Thyroid gland (tissue), 4 donors: ENCODE measurements around the gene OSBPL6. TPM values are rescaled to one million over a fixed set of nuclear protein-coding genes. Genes with fewer than 3 reads are reported as not detected.

ENCODE experiments used
- DNase-seq, 2 donors: peaks; one replicate each; pipeline ENCODE4 v3.0.0-alpha.2; 2019
- H3K27ac ChIP-seq, 3 donors: fragments of 200-600 bp; sonication (generic); 1 replicate in 2 of 3; 2 replicates in 1 of 3; pipeline ENCODE4 v1.5.1; 2016 to 2019; ENCODE audit warnings: mild to moderate bottlenecking in 1 of 3, moderate library complexity in 1 of 3
- H3K27me3 ChIP-seq: fragments of 200-600 bp; sonication (generic); one replicate; pipeline ENCODE4 v1.5.1; 2019
- H3K36me3 ChIP-seq, 2 donors: fragments of 200-600 bp; sonication (generic); one replicate each; pipeline ENCODE4 v1.5.1; 2016 to 2019
- H3K4me1 ChIP-seq, 2 donors: fragments of 200-600 bp; sonication (generic); one replicate each; pipeline ENCODE4 v1.5.1; 2017 to 2019
- H3K4me3 ChIP-seq, 3 donors: fragments of 200-600 bp; sonication (generic); replicated peaks in 1 of 3; 1 replicate in 2 of 3; 2 replicates in 1 of 3; pipeline ENCODE4 v1.5.1; 2016; ENCODE audit warnings: mild to moderate bottlenecking in 1 of 3
- H3K9me3 ChIP-seq: fragments of 200-600 bp; sonication (generic); one replicate; pipeline ENCODE4 v1.5.1; 2017
- CTCF ChIP-seq, 6 experiments: fragments of 200-600 bp in 3 of 6; fragments of 450-650 bp in 3 of 6; sonication (generic) in 3 of 6; IDR thresholded peaks; one replicate each; pipeline ENCODE4 v1.5.1; 2016 to 2019; ENCODE audit warnings: antibody characterized with exemption in 6 of 6, mild to moderate bottlenecking in 2 of 6, inconsistent platforms in 1 of 6, moderate library complexity in 1 of 6
- POLR2A ChIP-seq, 2 donors: fragments of 450-650 bp; IDR thresholded peaks; one replicate each; pipeline ENCODE4 v1.6.1; 2017; ENCODE audit warnings: antibody characterized with exemption in 2 of 2, mild to moderate bottlenecking in 2 of 2, moderate library complexity in 1 of 2
- WGBS, 2 donors: methylation state at CpG; one replicate each; pipeline ENCODE4 v1.1.5; 2017; 5-methylcytosine and 5-hydroxymethylcytosine counted together
- intact Hi-C: fragments of 100-400 bp; cut with DNase I; formaldehyde crosslinking; loops from one replicate; pipeline ENCODE4 v1.15.1; 2023
- total RNA-seq, 4 donors: library from RNA; depleted of rRNA; stranded (reverse); fragments of >200 nt; gene quantifications; one replicate each; pipeline ENCODE4 v1.2.3, GENCODE V29; 2016

OSBPL6 gene
- total RNA-seq, 4 donors from 2014 or later = 2.1 to 5.3 (median 3.2) TPM

- no peaks in the 10 kb centered on the region for H3K4me1 ChIP-seq
- H3K27ac ChIP-seq = no peak overlapping the region
- no peak for TF ChIP-seq POLR2A (IDR thresholded peaks at IDR 0.05)
- no peak for TF ChIP-seq CTCF (IDR thresholded peaks at IDR 0.05)
- no peaks in the 10 kb centered on the region for H3K27me3 ChIP-seq
- intact Hi-C loops = no loop called here
- no peak for DNase-seq
- no peaks in the 10 kb centered on the region for H3K9me3 ChIP-seq
- H3K4me3 ChIP-seq = no peak overlapping the region
- H3K36me3 ChIP-seq = no peaks in the 10 kb centered on the region
Measured at GRCh38 chr2:178202927-178203326, 8.6 kb downstream of the OSBPL6 start.

- Histone ChIP-seq H3K27ac (no peak overlapping the region), H3K9me3 (no peaks in the 10 kb centered on the region), H3K4me1 (no peaks in the 10 kb centered on the region), H3K36me3 (no peaks in the 10 kb centered on the region), H3K27me3 (no peaks in the 10 kb centered on the region), H3K4me3 (no peak overlapping the region)
- 65 to 73% methylated on average over 2 of the region's 2 CpGs for WGBS, 2 donors
- TF ChIP-seq POLR2A (IDR thresholded peaks at IDR 0.05) (no peak), CTCF (IDR thresholded peaks at IDR 0.05) (no peak)
- intact Hi-C loops = no loop called here
- no peak for DNase-seq
Measured at GRCh38 chr2:178204977-178205376, 10.7 kb downstream of the OSBPL6 start.

GRCh38 chr2:178205853-178206521, 11.7 kb downstream of the OSBPL6 start:
- Histone ChIP-seq H3K27ac (no peak overlapping the region), H3K4me1 (no peaks in the 10 kb centered on the region), H3K27me3 (no peaks in the 10 kb centered on the region), H3K36me3 (no peaks in the 10 kb centered on the region), H3K4me3 (no peak overlapping the region), H3K9me3 (no peaks in the 10 kb centered on the region)
- WGBS, 2 donors = 92 to 94% methylated on average over 3 of the region's 3 CpGs
- DNase-seq = no peak
- intact Hi-C loops = no loop called here
- TF ChIP-seq CTCF (IDR thresholded peaks at IDR 0.05) = no peak

GRCh38 chr2:178208336-178208735, 14.0 kb downstream of the OSBPL6 start:
- intact Hi-C loops = no loop called here
- 94 to 95% methylated on average over 1 of the region's 1 CpG for WGBS, 2 donors
- no peaks in the 10 kb centered on the region for H3K36me3 ChIP-seq

More at GRCh38 chr2:178208336-178208735, 14.0 kb downstream of the OSBPL6 start:
- no peaks in the 10 kb centered on the region for H3K4me1 ChIP-seq
- no peak overlapping the region for H3K4me3 ChIP-seq
- no peaks in the 10 kb centered on the region for H3K9me3 ChIP-seq
- H3K27ac ChIP-seq = no peak overlapping the region
- H3K27me3 ChIP-seq = no peaks in the 10 kb centered on the region
- TF ChIP-seq CTCF (IDR thresholded peaks at IDR 0.05) = no peak
- TF ChIP-seq POLR2A (IDR thresholded peaks at IDR 0.05) = no peak
- DNase-seq = no peak
